Pulmonary artery endothelial cell (primary cell): Measurements from ENCODE around the gene PFN4. TPM values are rescaled to one million over a fixed set of nuclear protein-coding genes. Genes with fewer than 3 reads are reported as not detected.
A peak's percentile ranks its signal among the peaks of the same experiment; 100 is the strongest.
"Not testable (repeated sequence)": the region's sequence is repeated elsewhere in the genome, so short reads cannot be mapped to it uniquely, and the experiment has no call there.

Experiments used
- DNase-seq: peaks from one replicate; pipeline ENCODE4 v3.0.0-alpha.2; 2011; ENCODE audit warnings: low read depth, low spot score
- total RNA-seq: library from RNA; depleted of rRNA; stranded (reverse); fragments of >200 nt; gene quantifications from 2 replicates; pipeline ENCODE4 v1.2.3, GENCODE V29; 2014

The PFN4 gene
- 0.14 and 0.59 TPM in 2 replicates for total RNA-seq

GRCh38 chr2:24123195-24123921 is at the start of gene PFN4, which contains the start of gene FAM228B:
TSS of gene PFN4 (minus strand) at chr2:24123334. CDS start at chr2:24122535, 799 bp downstream.
TSS of gene FAM228B (plus strand) at chr2:24123469. CDS start at chr2:24124362, 893 bp downstream.
- peak; percentile 24 for DNase-seq

- no peak for DNase-seq
Observed at GRCh38 chr2:24169023-24169422, 45.9 kb upstream of the PFN4 start.

GRCh38 chr2:24164416-24164973 is 41.4 kb upstream of the PFN4 start:
- no peak for DNase-seq

- no peak for DNase-seq
Observed at GRCh38 chr2:24163601-24164000, 40.5 kb upstream of the PFN4 start.

- no peak for DNase-seq
Observed at GRCh38 chr2:24163186-24163585, 40.1 kb upstream of the PFN4 start.

- DNase-seq = no peak
Observed at GRCh38 chr2:24162494-24162893, 39.4 kb upstream of the PFN4 start.

GRCh38 chr2:24160761-24161160 is 37.6 kb upstream of the PFN4 start:
- DNase-seq = no peak

GRCh38 chr2:24159708-24160107 is 36.6 kb upstream of the PFN4 start:
- DNase-seq = no peak

- DNase-seq = no peak
Observed at GRCh38 chr2:24158131-24158530, 35.0 kb upstream of the PFN4 start.

- no peak for DNase-seq
Observed at GRCh38 chr2:24153478-24153877, 30.3 kb upstream of the PFN4 start.

GRCh38 chr2:24152413-24153197 is 29.5 kb upstream of the PFN4 start:
- no peak for DNase-seq

GRCh38 chr2:24147364-24147763 is 24.2 kb upstream of the PFN4 start:
- no peak for DNase-seq

GRCh38 chr2:24140305-24140704 is 17.2 kb upstream of the PFN4 start:
- not testable (repeated sequence) for DNase-seq

- DNase-seq = no peak
Observed at GRCh38 chr2:24132543-24132942, 9.4 kb upstream of the PFN4 start.

- no peak for DNase-seq
Observed at GRCh38 chr2:24125956-24126355, 2.8 kb upstream of the PFN4 start.

- DNase-seq = no peak
Observed at GRCh38 chr2:24123922-24124580, 917 bp upstream of the PFN4 start.

GRCh38 chr2:24122366-24123194 is 554 bp downstream of the PFN4 start:
- DNase-seq = no peak

- DNase-seq = no peak
Observed at GRCh38 chr2:24121469-24121868, 1.7 kb downstream of the PFN4 start.

- DNase-seq = no peak
Observed at GRCh38 chr2:24121066-24121465, 2.1 kb downstream of the PFN4 start.

- DNase-seq = no peak
Observed at GRCh38 chr2:24117902-24118301, 5.2 kb downstream of the PFN4 start.

- DNase-seq = no peak
Observed at GRCh38 chr2:24115057-24115456, 8.1 kb downstream of the PFN4 start.
